HG03175 (cell line): ENCODE measurements around the gene GNPAT.
A peak's percentile ranks its signal among the peaks of the same experiment; 100 is the strongest.

Experiments used
- ATAC-seq: cut with Tn5 transposase; IDR thresholded peaks from one replicate; pipeline ENCODE4 v1.9.1; 2021; ENCODE audit warnings: mild to moderate bottlenecking, moderate library complexity; ENCODE audit not compliant: unreplicated experiment

The GNPAT gene

GRCh38 chr1:231313661-231314060 lies 72.6 kb downstream of the GNPAT start:
- ATAC-seq: no peak

- ATAC-seq: peak; percentile 97
Observed at GRCh38 chr1:231315887-231316286, 74.9 kb downstream of the GNPAT start.

- ATAC-seq: no peak
Observed at GRCh38 chr1:231317306-231318014, 76.4 kb downstream of the GNPAT start.

GRCh38 chr1:231318015-231318355 lies 77.0 kb downstream of the GNPAT start:
- no peak for ATAC-seq

GRCh38 chr1:231318568-231318967 lies 77.6 kb downstream of the GNPAT start:
- no peak for ATAC-seq

- no peak for ATAC-seq
Observed at GRCh38 chr1:231319080-231319479, 78.1 kb downstream of the GNPAT start.

GRCh38 chr1:231322880-231323530 lies 82.0 kb downstream of the GNPAT start:
- no peak for ATAC-seq

GRCh38 chr1:231324660-231325059 lies 83.6 kb downstream of the GNPAT start:
- no peak for ATAC-seq

- no peak for ATAC-seq
Observed at GRCh38 chr1:231326248-231326647, 85.2 kb downstream of the GNPAT start.
